Choroid plexus epithelial cell (primary cell): ENCODE results near the gene PTBP3.
"Not testable (repeated sequence)": the region's sequence is repeated elsewhere in the genome, so short reads cannot be mapped to it uniquely, and the experiment has no call there.

Experiments used
- DNase-seq: peaks from one replicate; pipeline ENCODE4 v3.0.0-alpha.2; 2010; ENCODE audit warnings: low read depth
- H3K4me3 ChIP-seq: 2 replicates; pipeline ENCODE4 v1.5.1; 2011; ENCODE audit warnings: low read depth, mild to moderate bottlenecking, control low read depth, low read length, moderate library complexity
- TF ChIP-seq, protein P1 (sequence below): conservative IDR thresholded peaks from 2 replicates; pipeline ENCODE4 v1.5.1; 2011; ENCODE audit warnings: low read depth, mild to moderate bottlenecking, control low read depth, inconsistent platforms, low read length, moderate library complexity

PTBP3 gene

DNA sequence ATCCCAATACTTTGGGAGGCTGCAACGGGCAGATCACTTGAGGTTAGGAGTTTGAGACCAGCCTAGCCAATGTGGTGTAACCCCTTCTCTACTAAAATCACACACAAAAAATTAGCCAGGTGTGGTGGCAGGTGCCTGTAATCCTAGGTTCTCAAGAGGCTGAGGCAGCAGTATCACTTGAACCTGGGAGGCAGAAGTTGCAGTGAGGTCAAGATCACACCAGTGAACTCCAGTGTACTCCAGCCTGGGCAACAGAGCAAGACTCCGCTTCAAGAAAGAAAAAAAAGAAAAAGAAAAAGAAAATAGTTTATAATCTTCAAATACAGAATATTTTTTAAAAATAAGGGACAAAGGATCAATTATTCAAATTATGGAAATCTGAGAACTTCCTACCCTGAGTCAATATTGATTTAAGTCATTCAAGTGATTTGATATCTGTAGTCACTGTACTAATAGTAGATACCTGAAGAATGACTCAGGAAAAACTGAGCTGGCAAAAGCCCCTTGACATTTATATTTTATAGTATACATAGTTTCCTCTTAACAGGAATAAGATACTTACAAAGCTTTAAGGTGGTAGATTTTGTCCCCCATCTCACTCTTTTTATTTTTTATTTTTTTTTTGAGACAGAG lies 61.8 kb downstream of the PTBP3 start:
- H3K4me3 ChIP-seq, result no peak overlapping the region
- TF ChIP-seq, protein P1, sequence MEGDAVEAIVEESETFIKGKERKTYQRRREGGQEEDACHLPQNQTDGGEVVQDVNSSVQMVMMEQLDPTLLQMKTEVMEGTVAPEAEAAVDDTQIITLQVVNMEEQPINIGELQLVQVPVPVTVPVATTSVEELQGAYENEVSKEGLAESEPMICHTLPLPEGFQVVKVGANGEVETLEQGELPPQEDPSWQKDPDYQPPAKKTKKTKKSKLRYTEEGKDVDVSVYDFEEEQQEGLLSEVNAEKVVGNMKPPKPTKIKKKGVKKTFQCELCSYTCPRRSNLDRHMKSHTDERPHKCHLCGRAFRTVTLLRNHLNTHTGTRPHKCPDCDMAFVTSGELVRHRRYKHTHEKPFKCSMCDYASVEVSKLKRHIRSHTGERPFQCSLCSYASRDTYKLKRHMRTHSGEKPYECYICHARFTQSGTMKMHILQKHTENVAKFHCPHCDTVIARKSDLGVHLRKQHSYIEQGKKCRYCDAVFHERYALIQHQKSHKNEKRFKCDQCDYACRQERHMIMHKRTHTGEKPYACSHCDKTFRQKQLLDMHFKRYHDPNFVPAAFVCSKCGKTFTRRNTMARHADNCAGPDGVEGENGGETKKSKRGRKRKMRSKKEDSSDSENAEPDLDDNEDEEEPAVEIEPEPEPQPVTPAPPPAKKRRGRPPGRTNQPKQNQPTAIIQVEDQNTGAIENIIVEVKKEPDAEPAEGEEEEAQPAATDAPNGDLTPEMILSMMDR, result no peak
- no peak for DNase-seq

DNA sequence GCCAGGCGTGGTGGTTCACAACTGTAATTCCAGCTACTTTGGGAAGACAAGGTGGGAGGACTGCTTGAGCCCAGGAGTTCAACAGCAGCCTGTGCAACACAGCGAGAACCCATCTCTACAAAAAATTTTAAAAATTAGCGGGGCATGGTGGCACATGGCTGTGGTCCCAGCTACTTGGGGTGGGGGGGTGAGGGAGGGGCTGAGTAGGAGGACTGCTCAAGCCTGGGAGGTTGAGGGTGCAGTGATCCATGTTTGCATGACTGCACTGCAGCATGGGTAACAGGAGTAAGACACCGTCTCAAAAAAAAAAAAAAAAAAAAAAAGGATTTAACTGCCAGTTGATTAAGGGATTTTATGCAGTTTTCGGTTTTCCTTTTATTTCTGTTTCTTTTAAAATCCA lies 65.0 kb downstream of the PTBP3 start:
- TF ChIP-seq, protein P1, result no peak
- no peak overlapping the region for H3K4me3 ChIP-seq
- DNase-seq, result no peak

DNA sequence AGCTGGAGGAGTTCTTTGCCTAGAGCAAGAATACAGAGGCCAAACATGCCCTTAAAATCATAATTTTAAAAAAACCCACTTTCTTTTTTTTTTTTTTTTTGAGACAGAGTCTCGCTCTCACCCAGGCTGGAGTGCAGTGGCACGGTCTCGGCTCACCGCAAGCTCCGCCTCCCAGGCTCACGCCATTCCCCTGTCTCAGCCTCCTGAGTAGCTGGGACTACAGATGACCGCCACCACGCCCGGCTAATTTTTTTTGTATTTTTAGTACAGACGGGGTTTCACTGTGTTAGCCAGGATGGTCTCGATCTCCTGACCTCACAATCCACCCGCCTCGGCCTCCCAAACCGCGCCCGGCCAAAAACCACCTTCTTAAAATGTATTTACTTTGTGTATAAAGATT lies 66.3 kb downstream of the PTBP3 start:
- H3K4me3 ChIP-seq, DNase-seq: not testable (repeated sequence)

DNA sequence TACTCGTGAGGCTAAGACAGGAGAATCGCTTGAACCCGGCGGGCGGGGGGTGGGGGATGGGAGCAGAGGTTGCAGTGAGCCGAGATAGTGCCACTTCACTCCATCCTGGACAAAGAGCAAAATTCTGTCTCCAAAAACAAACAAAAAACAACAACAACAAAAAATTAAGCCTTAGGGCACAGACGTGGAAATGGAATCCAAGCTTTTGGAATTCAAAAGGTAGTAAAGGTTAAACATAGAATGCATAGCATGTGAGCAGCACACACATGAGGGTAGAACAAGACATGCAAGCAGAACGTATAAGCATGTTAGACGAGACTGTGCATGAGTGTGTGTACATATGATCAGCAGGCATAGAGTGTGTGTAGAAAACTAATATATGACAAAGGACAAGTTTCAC lies 68.0 kb downstream of the PTBP3 start:
- TF ChIP-seq, protein P1, result no peak
- no peak for DNase-seq
- H3K4me3 ChIP-seq, result no peak overlapping the region

DNA sequence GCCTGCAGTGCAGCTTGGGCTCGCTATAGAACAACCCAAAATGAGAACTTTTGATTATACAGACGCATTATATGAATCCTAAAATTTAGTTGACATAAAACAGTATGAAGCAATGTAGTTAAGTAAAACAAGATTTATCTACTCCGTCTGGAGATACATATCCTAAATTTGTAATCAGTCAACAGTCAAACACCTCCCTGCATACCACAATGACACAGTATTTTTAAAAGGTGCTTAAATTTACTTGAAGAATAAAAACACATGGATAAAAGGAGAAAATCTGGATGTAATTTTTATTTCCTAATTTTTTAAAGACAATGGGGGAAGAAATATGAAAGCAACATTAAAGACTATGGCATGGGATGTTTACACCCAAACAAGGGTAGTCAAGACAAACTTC lies 70.8 kb downstream of the PTBP3 start:
- TF ChIP-seq, protein P1, result no peak
- DNase-seq, result no peak
- H3K4me3 ChIP-seq, result no peak overlapping the region

DNA sequence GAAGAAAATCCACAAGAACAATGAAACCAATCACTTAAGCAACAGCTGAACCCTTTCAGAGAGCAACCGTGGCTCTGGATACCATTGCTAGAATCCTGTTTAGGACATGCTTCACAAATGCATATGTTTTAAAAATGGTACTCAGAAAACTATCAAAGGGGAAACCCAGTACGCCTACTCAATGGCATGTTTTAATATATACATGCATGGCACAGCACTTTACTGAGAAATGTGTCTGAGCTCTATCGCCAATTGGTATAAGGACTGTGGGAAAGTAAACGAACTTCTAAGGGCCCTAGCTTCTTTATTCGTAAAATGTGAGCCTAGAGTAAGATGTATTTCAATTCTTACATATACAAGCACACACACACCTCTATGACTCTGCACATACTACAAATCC lies 72.3 kb downstream of the PTBP3 start:
- TF ChIP-seq, protein P1, result no peak
- no peak overlapping the region for H3K4me3 ChIP-seq
- no peak for DNase-seq

DNA sequence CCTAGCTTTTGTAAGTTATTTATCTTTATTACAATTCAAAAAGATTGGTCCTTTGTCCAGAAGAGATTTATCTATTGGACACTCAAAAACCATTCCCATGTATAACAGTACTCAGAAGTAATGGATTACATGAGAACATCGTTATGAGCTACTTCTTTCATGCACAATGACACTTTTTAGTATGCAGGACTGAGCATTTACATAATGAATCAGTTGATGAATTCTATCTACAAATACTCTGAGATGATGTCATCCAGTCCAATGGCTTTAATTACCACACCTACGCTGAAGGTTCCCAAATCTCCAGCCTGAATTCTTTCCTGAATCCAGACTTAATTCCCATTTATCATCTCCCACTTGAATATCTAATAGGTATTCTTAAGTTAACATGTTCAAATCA lies 75.3 kb downstream of the PTBP3 start:
- H3K4me3 ChIP-seq, result no peak overlapping the region
- TF ChIP-seq, protein P1, result no peak
- DNase-seq, result no peak

DNA sequence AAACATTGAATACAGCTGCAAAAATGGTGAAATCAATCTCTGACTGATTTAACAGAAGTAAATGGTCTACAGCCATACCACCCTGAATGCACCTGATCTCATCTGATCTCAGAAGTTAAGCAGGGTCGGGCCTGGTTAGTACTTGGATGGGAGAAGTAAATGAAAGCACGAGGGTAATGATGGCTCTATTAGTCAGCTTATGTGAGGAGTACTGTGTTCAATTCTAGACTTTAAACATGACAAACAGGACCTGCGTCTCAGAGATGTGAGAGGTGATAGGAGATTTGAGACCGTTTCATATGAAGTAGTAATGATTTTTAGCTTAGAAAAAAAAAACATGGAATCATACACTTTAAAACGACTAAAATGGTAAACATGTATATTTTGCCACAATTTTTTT lies 81.2 kb downstream of the PTBP3 start:
- TF ChIP-seq, protein P1, result no peak
- no peak overlapping the region for H3K4me3 ChIP-seq
- DNase-seq, result no peak
